ENCODE measurements around the gene SLC27A6.
"Not testable (repeated sequence)": the region's sequence is repeated elsewhere in the genome, so short reads cannot be mapped to it uniquely, and the experiment has no call there.

The SLC27A6 gene

GRCh38 chr5:128965011-128965637 is at the start of gene SLC27A6:
Gene SLC27A6 (plus strand): TSS chr5:128965488. CDS start chr5:128966138, 650 bp downstream.
- peak; percentile 18 for DNase-seq (ENCODE audit: low spot score)

GRCh38 chr5:128919542-128919941 is 45.7 kb upstream of the SLC27A6 start:
- no peak for DNase-seq (ENCODE audit: low spot score)

GRCh38 chr5:128920345-128921215 is 44.7 kb upstream of the SLC27A6 start:
- no peak for DNase-seq (ENCODE audit: low spot score)

- no peak for DNase-seq (ENCODE audit: low spot score)
These were observed 41.0 kb upstream of the SLC27A6 start for GRCh38 chr5:128924299-128924698.

GRCh38 chr5:128925973-128926372 is 39.3 kb upstream of the SLC27A6 start:
- no peak for DNase-seq (ENCODE audit: low spot score)

GRCh38 chr5:128927644-128928043 is 37.6 kb upstream of the SLC27A6 start:
- DNase-seq (ENCODE audit: low spot score), result no peak

- DNase-seq (ENCODE audit: low spot score), result not testable (repeated sequence)
These were observed 33.1 kb upstream of the SLC27A6 start for GRCh38 chr5:128932232-128932631.

- DNase-seq (ENCODE audit: low spot score), result not testable (repeated sequence)
These were observed 22.2 kb upstream of the SLC27A6 start for GRCh38 chr5:128943100-128943499.

- no peak for DNase-seq (ENCODE audit: low spot score)
These were observed 15.3 kb upstream of the SLC27A6 start for GRCh38 chr5:128949847-128950546.

GRCh38 chr5:128951301-128951700 is 14.0 kb upstream of the SLC27A6 start:
- DNase-seq (ENCODE audit: low spot score), result not testable (repeated sequence)

GRCh38 chr5:128956164-128956563 is 9.1 kb upstream of the SLC27A6 start:
- no peak for DNase-seq (ENCODE audit: low spot score)

GRCh38 chr5:128962211-128962610 is 3.1 kb upstream of the SLC27A6 start:
- no peak for DNase-seq (ENCODE audit: low spot score)

GRCh38 chr5:128965638-128966302 is 482 bp downstream of the SLC27A6 start:
- no peak for DNase-seq (ENCODE audit: low spot score)

GRCh38 chr5:128966375-128966774 is 1.1 kb downstream of the SLC27A6 start:
- DNase-seq (ENCODE audit: low spot score), result no peak

- DNase-seq (ENCODE audit: low spot score), result no peak
These were observed 1.6 kb downstream of the SLC27A6 start for GRCh38 chr5:128966846-128967245.

GRCh38 chr5:128973244-128973643 is 8.0 kb downstream of the SLC27A6 start:
- DNase-seq (ENCODE audit: low spot score), result no peak

- DNase-seq (ENCODE audit: low spot score), result no peak
These were observed 9.3 kb downstream of the SLC27A6 start for GRCh38 chr5:128974567-128974966.

GRCh38 chr5:128979761-128980160 is 14.5 kb downstream of the SLC27A6 start:
- no peak for DNase-seq (ENCODE audit: low spot score)

GRCh38 chr5:128980917-128981316 is 15.6 kb downstream of the SLC27A6 start:
- no peak for DNase-seq (ENCODE audit: low spot score)

GRCh38 chr5:128984480-128984879 is 19.2 kb downstream of the SLC27A6 start:
- no peak for DNase-seq (ENCODE audit: low spot score)

- no peak for DNase-seq (ENCODE audit: low spot score)
These were observed 23.2 kb downstream of the SLC27A6 start for GRCh38 chr5:128988476-128988875.

- no peak for DNase-seq (ENCODE audit: low spot score)
These were observed 36.7 kb downstream of the SLC27A6 start for GRCh38 chr5:129001841-129002526.

All from HuH-7.5 (cell line).